Fibroblast of the aortic adventitia (primary cell): Measurements from ENCODE around the gene RALGDS. TPM values are rescaled to one million over a fixed set of nuclear protein-coding genes. Genes with fewer than 3 reads are reported as not detected.
"Not testable (repeated sequence)": the region's sequence is repeated elsewhere in the genome, so short reads cannot be mapped to it uniquely, and the experiment has no call there.

ENCODE experiments used
- DNase-seq: peaks from one replicate; pipeline ENCODE4 v3.0.0-alpha.2; 2010; ENCODE audit warnings: low read depth
- H3K4me3 ChIP-seq: 2 replicates; pipeline ENCODE4 v1.5.1; 2011; ENCODE audit warnings: low read depth, mild to moderate bottlenecking, control low read depth, low read length, moderate library complexity
- CTCF ChIP-seq: IDR thresholded peaks from 2 replicates; pipeline ENCODE4 v1.5.1; 2011; ENCODE audit warnings: mild to moderate bottlenecking, low read length, control low read depth, inconsistent platforms; ENCODE audit not compliant: insufficient read depth
- total RNA-seq: library from RNA; depleted of rRNA; stranded (reverse); fragments of >200 nt; gene quantifications from 2 replicates; pipeline ENCODE4 v1.2.3, GENCODE V29; 2012; ENCODE audit warnings: low replicate concordance

RALGDS gene
- total RNA-seq, 1 donor, result 15.6 TPM

DNA sequence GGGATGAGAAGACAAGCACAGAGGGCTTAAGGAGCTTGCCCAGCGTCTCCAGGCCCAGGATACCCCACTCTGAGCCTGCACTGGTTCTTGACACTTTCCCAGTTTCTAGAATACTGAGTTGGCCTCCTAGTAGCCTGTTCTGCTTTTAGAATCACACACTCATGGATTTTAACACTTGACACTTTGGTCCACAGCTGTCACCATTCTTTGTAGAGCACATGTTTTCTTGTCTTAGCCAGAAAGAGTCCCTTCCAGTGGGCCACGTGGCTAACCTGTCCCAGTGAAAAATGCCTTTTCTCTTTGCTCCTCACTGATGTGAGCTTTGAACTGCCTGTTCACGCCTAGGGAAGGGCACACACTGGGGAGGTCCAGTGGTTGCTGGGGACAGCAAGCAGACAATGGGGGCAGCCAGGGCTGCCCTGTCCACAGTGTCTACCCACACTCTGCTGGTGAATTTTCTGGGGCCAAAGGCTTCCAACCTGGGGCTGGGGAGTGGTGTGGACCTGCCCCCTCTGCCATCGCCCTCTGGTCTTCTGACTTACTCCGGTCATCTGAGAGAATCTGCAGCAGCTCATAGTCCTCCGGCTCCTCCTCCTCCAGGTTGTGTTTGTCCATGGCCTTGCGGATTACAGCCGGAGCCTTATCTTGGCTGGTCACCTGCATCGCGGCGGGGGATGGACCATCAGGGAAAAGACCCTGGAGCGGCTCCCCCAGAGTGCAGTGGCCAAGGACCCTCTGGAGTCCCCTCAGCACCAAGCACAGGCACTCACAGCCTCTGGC lies 21.1 kb downstream of the RALGDS start:
- TF ChIP-seq CTCF, result no peak
- H3K4me3 ChIP-seq, result no peak overlapping the region
- no peak for DNase-seq

GRCh38 chr9:133098871-133099270 lies 22.2 kb downstream of the RALGDS start:
- no peak for DNase-seq
- H3K4me3 ChIP-seq, result no peak overlapping the region
- no peak for TF ChIP-seq CTCF

DNA sequence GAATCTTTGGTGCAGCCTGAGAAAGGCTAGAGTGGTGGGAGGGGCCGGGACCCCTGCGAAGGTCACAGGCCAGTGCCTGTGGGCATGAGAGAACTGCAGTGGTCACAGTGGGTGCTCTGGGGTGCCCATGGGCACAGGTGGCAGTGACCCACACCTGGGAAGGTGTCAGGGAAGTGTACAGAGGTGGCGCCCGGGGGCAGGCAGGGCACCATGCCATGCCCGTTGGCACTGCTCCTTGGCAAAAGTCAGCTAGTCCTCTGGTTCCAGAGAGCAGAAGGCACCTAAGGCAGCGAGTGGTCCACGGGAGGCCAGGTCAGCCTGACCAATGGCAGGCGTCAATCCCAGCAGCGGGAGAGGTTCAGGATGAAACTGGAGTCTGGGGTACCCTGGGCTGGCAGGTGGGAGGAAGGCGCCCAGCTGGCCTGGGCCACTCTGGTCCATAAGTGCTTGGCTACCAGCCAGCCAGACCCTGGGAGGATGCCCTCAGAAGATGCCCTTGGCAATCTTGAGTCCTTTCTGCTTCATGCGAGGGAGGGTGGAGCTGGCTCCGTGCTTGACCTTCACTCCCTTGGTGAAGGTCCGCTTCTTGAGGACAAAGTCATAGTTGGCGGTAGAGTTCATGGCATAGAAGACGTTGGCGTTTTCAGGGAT lies 22.8 kb downstream of the RALGDS start:
- no peak for TF ChIP-seq CTCF
- no peak overlapping the region for H3K4me3 ChIP-seq
- no peak for DNase-seq

DNA sequence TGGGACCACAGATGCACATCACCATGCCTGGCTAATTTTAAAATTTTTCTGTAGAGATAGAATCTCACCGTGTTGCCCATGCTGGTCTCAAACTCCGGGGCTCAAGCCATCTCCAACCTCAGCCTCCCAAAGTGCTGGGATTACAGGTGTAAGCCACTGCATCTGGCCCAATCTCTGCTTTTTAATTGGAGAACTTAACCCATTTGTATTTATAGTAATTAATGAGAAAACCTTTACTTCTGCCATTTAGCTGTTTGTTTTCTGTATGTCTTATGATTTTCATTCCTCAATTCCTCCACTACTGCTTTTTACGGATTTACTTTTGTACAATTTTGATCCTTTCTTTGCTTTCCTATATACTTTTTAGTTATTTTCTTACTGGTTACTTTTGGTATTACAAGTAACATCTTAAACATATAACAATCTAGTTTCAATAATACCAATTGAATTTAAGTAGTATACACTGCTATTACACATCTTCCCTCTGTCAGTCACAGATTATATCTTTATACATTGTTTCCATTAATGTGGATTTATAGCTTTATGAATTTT lies 26.1 kb downstream of the RALGDS start:
- no peak overlapping the region for H3K4me3 ChIP-seq
- no peak for DNase-seq
- TF ChIP-seq CTCF, result no peak

GRCh38 chr9:133094351-133094750 lies 26.7 kb downstream of the RALGDS start:
- not testable (repeated sequence) for H3K4me3 ChIP-seq, DNase-seq

- TF ChIP-seq CTCF, result no peak
- DNase-seq, result no peak
- no peak overlapping the region for H3K4me3 ChIP-seq
Observed at GRCh38 chr9:133090752-133091385, 30.2 kb downstream of the RALGDS start.

DNA sequence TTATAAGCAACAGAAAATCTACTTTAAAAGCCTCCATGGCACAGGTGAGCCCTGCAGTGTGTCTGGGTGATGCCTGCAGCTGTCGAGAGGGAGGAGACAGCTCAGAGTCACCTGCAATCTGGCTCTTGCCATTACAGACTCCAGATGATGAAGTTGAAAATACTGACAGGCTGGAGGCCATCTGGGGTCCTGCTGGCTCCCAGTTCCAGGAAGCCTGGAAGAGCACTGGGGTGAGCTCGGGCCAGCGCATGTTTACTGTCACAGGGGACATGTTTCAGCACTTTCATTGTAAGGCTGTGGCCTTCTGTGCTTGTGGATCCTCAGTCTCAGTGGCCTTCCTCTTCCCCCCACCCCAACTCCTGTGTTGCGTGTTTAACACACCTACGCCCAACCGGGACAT lies 30.9 kb downstream of the RALGDS start:
- H3K4me3 ChIP-seq, result no peak overlapping the region
- DNase-seq, result no peak
- TF ChIP-seq CTCF, result no peak
